Activated CD8-positive, alpha-beta memory T cell treated with anti-CD3 and anti-CD28 coated beads for 4 hours (primary cell): ENCODE results near the gene LRRC75A.
"Not testable (repeated sequence)": the region's sequence is repeated elsewhere in the genome, so short reads cannot be mapped to it uniquely, and the experiment has no call there.

Experiments
- DNase-seq, 2 donors: peaks; one replicate each; pipeline ENCODE4 v3.0.0-alpha.2; 2020; ENCODE audit warnings: low read depth in 2 of 2

The LRRC75A gene

GRCh38 chr17:16398270-16399267 lies 93.4 kb downstream of the LRRC75A start:
- DNase-seq, result no peak

- not testable (repeated sequence) for DNase-seq
Observed at GRCh38 chr17:16396693-16397092, 95.3 kb downstream of the LRRC75A start.

GRCh38 chr17:16395887-16396286 lies 96.1 kb downstream of the LRRC75A start:
- DNase-seq, result not testable (repeated sequence)

GRCh38 chr17:16392491-16392890 lies 99.5 kb downstream of the LRRC75A start:
- DNase-seq, result not testable (repeated sequence)
